Testis (tissue), 2 donors: ENCODE results near the gene LZTS2.

Source experiments
- CTCF ChIP-seq, 3 experiments: fragments of 450-650 bp in 2 of 3; fragments of 200-600 bp in 1 of 3; sonication (generic) in 1 of 3; IDR thresholded peaks; one replicate each; pipeline ENCODE4 v1.5.1; 2016 to 2019; ENCODE audit warnings: antibody characterized with exemption in 3 of 3, mild to moderate bottlenecking in 2 of 3, moderate library complexity in 1 of 3
- POLR2A ChIP-seq: fragments of 450-650 bp; IDR thresholded peaks from one replicate; pipeline ENCODE4 v1.6.1; 2017; ENCODE audit warnings: antibody characterized with exemption, mild to moderate bottlenecking, moderate library complexity

DNA sequence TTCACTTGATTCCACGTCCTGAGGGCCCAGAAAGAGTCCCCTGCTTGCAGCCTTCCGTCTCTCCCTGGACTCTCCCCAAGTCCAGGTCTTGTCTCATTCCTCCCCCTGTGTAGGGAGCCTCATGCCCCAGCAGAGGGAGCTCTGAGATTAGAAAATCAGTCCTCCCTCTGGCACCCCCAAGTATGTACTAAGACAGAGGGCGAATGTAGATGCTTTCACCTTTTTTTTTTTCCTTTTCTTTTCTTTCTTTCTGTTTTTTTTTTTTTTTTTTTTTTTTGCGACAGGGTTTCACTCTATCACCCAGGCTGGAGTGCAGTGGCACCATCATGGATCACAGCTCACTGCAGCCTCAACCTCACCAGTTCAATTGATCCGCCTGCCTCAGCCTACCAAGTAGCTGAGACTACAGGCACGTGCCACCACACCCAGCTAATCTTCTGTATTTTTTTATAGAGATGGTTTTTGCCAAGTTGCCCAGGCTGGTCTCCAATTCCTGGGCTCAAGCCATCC lies 41.7 kb downstream of the LZTS2 start:
- peak; percentile 64 to 77 (median 76) for TF ChIP-seq CTCF (IDR thresholded peaks at IDR 0.05)
- no peak for TF ChIP-seq POLR2A
